ENCODE data around the gene ZRANB2.

ZRANB2 gene

DNA sequence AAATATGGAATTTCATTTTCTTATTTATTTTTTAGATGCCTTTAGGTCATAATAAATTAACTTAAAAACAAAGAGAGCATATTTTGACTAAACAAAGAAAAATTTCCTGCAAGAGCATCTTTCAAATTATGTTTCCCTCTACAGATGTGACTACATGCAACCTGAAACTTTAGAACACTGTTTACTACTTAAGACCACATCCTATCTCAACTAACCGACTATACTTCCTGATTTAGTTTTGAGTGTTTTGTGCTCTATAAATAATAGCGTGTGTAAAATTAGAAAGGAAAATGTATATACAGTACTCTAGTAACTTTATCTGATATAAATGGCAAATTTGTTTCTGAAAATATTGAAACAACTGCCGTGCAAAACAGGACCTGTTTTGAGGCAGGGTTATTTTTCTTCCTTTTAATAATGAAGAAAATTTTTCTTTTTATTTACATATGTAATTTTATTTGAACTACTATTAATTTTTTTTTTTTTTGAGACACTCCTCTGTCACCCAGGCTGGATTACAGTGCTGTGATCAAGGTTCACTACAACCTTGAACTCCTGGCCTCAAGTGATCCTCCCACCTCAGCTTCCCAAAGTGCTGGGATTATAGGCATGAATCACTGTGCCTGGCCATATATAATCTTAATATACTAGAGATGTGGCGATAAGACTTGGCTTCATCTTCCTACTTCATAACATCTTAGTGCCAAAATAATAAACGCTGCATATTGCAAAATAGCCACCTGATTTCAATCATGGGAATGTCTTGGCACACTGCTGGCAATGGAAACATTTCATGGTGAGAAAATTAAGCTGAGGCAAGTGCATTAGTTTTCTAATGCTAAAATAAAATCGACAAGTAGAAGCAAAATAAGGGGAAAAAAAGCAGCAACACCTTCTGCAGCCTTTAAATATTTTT, 12.3 kb downstream of the ZRANB2 start:
- no peak for DNase-seq

DNA sequence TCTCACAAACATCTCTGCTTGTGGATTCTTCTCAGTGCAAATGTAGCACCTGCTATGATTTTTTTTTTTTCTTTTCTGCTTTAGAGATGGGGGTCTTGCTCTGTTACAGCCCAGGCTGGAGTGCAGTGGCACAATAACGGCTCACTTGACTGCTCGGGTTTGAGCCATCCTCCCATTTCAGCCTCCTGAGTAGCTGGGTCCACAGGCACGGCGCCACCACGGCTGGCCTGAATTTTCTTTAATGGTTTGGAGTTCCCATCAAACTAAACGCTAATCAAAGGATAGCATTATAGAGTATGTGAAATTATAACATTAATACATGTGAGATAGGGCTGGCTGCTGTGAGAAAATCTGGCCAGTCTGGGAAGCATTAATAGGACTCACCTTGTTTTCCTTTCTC, 26.0 kb downstream of the ZRANB2 start:
- DNase-seq: no peak

DNA sequence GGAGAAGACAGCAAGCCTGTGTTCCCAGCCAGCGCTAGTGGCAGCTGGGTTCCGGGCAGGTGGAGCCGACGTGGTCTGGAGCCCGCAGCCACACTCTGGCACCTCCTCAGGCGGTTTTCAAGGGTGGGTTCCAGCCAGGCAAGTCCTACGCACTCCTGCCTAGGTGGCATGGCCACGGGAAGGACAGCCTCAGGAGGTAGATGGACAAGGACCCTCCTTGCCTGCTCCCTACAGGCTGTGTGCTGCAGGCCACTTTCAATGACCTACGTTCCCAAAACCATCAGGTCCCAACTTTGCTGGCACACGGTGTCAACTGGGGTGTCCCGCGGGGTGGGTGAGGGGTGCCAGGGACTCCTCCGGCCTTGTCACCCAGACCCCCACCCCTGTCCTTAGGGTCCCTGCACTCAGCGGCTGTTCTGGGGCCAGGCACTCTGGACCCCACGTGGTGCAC, 26.5 kb downstream of the ZRANB2 start:
- peak in 1 of 2 experiments; percentile 15 for DNase-seq

DNA sequence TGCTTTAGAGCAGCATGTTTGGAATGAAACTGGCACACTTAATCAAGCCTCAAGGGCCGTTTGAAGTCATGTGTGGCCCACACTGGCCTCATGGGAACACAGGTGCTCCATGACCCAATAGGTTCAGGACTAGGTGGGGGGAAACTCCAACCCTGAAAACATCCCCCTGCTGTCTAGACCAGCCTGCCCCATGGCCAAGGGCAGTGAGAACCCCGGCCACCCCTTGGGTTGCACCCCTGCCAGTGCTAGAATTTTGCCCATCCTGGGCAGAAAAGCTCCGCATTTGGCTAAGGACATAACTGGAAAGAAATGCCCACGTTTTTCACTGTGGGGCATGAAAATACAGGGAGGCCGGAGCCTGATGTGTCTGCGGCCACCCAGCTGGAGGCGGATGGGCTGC, 27.1 kb downstream of the ZRANB2 start:
- no peak for DNase-seq

DNA sequence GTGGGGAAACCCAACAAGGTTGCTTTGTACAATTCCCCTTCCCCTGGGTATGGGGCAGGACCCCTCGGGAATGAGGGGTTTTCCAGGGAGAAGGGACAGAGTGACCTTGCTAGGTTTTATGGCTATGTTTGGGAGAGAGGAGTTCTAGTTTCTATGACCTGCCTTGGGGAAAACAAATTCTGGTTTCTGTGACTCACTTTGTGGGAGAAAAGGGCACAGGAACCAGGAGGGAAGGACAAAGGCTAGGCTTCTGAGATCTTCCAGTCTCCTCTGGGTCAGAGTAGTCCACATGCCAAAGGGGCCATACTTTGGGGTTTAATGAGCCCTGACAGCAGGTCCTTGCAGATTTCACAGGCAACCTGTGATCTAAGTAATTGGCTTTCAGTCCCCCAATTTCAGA, 27.7 kb downstream of the ZRANB2 start:
- no peak for DNase-seq

DNA sequence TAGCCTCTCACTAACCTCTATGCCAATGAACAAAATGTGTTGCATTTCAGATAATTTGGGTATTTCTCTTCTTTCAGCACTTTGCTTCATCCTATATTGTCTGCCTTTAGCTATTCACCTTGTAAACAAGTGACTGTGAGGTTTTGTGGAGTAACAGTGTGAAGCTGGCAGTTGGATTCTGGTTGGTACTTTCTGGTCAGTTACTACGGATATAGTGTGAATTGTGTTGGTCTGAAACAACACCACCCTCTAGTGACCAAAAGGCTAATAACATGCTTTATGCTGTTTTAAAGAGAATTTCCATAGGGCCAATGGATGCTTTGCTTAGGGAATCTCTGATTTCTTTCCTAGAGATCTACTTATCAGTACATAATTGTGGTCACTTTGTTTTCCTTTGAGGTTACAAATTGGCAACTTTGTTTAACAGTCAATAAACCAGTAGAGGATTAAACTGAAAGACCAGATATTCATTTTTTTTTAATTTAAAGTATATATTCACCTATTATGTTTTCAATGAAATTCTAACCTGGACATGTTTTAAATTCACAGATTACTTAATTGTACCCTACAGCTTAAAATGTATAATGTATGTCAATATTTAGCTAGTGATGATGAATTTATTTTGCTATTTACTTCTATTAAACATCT, 30.8 kb downstream of the ZRANB2 start:
- peak; percentile 48 to 77 for DNase-seq

DNA sequence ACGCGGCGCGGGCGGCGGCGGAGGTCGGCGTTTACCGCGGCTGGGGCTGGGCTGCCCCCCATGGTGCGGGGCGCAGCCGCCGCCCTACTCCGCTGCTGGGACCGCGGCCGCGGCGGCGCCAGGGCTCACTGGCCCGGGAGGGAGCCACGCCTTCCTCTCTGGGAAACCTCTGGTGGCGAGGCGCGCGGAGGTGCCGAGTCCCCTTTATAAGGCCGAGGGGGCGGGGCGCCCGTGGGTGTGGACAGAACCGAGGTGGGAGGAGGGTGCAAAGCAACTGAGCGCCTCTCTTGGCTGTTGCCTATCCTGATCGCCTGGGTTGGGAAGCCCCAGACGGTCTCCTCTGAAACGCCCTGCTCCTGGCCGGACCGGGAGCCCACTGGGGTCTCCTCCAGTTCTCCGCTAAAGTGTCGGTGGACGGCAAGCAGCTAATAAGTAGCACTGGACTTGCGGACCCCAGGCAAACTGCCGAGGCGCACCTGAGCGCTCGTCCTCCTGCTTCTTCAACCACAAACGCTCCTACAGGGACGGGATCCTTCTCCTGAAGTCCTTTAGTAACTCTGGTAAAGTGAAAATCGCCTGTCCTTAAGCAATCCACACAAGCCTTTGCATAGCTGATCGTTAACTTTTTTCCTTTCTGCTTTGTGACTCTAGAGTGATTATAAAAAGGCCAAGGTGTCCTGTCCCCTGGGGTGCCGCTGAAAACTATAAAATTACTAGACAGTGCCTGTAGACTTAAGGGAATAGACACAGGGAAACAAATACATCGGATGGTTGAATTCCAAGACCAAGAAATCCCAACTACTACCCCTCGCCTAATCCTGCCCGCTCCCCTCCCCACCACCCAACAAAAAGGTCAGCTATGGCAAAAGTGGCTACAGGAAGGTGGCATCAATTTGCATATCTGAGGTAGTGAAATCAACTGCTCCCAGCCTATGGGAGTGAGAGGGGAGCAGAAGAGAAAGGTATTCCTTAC, 32.9 kb downstream of the ZRANB2 start, which contains the start of gene PTGER3:
Gene PTGER3, minus strand, starts transcription at position 182 of the 973 bp plus-strand sequence. CDS start 239 bp downstream, outside the sequence.
- peak; percentile 44 to 82 for DNase-seq

DNA sequence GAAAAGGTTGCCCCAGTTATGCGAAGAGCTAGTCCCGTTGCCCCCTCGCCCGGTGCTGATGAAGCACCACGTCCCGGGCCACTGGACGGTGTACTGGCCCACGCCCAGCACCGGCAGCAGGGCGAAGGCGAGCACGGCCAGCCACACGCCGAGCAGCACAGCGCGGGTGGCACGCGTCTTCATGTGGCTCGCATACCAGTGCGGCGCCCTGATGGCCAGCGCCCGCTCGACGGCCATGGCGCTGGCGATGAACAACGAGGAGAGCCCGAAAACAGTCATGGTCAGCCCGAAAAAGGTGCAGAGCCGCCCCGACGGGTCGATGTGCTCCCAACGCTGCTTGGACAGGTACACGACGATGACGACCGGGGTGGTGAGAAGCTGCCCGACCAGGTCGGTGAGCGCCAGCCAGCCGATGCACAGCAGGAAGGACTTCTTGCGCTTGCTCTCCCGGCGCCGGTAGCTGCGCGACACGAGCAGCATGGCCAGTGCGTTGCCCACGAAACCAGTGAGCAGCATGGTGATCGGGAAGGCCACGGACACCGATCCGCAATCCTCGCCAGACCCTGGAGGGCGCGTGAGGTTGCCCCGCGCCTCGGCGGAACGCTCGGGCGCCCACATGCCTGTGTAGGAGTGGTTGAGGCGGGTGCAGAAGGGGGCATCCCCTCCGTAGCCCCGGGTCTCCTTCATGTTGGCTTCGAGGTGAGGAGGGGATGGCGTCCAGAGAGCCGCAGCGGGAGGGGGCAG, 33.8 kb downstream of the ZRANB2 start:
- DNase-seq: no peak

DNA sequence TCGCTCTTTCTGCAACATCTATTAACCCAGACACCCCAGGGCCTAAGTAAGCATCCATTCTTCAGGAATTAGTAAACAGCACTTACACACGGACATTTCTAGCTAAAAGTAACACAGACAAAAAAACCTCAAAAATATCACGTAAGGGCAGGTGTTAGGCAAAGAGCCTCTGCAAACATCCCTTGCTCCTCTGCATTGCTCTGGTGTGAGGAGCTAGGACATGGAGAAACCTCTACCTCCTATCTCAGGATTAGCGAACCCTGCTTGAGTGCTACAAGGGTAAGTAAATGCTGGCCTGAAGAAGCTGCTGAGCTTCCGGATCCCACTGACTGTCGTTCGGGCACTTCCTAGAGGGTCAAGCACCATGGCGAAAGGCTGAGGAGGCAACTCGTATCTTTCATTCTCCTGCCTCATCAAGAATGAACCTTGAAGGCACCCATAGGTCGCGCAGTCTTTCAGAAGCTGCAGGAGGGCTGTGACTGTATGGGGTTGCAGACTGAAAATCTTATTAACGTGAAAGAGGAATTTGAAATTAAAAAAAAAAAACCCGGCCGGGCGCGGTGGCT, 35.3 kb downstream of the ZRANB2 start:
- no peak for DNase-seq

DNA sequence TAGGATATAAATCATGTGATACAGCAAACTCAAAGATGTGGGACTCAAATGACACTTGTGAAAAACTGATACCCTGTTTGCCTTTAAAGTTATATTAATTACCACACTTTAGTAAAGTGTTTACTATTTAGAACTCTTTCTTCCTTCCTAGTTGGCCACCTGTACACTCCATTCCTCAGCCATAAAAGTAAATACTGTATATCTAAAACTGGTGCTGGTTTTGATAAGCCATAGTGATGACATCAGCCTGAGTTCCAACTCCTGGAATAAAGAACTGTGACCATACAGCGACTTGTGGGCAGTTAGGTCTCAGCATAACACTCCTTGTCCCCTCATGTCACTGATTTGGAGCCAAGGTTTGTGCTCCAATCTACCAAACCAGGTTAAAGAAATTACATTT, 36.0 kb downstream of the ZRANB2 start:
- DNase-seq: no peak

DNA sequence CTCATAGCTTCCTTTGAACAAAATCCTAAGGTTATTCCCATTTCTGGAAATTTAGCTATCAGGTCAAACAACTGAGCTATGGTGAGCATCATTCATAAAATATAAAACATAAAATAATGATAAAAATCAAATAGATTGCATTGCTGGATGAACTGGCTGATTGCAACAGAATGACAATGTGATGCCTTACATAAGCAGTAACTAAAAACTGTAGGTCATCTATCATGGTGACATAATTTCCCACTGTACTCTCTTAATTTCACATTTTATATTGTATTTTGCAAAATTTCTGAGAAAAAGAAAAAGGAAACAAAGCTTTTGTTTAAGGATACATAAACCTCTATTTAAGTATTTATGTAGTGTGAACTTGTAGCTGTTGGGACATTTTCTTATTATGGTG, 37.8 kb downstream of the ZRANB2 start:
- DNase-seq: no peak

DNA sequence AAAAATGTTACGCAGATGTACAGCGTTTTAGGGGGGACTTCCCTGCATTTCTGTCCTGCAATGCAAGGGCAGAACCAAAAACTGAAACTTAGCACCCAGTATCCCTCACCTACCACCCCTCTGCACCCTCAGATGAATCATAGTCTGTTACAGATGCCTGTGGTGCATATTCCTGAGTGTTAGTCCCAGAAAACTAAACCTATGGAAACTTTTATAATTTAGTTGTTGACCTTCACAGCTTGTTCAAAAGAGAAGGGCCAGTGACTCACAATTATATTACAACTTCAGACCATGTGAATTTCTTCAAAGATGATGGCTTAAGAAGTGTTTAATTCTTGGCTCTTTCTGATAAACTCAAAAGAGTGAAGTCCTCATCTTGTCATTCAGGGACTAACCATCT, 39.0 kb downstream of the ZRANB2 start:
- DNase-seq: no peak

DNA sequence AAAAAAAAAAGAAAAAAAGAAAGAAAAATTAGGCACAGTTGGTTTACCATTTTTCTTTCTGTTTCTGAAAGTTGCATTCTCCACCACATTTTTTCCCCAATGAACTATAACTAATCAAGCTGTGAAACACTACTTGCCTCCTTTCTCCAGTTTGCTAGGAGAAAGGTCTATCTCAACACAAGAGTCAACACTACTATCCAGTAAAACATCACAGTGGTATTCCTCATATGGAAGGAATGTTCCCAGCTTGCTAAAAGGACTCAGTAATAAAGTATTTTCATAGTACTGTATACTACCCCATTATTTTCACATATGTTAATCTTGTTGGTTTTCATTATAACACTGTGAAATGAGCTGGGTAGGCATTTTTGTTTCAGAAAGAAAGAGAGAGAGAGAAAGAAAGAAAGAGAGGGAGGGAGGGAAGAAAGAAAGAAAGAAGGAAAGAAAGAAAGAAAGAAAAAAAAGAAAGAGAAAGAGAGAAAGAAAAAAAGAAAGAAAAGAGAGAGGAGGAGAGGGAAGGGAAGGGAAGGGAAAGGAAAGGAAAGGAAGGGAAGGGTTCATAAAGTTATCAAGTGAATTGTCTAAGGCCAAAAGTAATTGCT, 41.1 kb downstream of the ZRANB2 start:
- DNase-seq: no peak

DNA sequence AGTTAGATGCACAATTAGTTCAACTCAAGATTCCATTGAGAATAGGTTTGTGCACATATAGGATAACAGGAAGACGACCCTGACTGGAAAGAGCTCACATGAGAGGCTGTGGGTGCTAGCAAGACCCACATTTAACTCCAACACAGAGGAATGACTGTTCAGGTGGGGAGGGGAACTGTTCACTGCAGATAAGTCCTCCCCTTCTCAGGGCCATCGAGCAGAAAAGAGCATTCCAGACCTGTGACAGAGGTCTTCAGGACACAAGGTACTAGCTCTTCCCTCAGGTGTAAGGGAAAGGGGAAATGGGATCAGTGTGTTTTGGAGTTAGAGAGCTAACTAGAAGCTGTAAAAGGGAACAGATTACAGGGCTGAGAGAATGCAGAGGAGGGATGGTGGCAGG, 41.9 kb downstream of the ZRANB2 start:
- no peak for DNase-seq

DNA sequence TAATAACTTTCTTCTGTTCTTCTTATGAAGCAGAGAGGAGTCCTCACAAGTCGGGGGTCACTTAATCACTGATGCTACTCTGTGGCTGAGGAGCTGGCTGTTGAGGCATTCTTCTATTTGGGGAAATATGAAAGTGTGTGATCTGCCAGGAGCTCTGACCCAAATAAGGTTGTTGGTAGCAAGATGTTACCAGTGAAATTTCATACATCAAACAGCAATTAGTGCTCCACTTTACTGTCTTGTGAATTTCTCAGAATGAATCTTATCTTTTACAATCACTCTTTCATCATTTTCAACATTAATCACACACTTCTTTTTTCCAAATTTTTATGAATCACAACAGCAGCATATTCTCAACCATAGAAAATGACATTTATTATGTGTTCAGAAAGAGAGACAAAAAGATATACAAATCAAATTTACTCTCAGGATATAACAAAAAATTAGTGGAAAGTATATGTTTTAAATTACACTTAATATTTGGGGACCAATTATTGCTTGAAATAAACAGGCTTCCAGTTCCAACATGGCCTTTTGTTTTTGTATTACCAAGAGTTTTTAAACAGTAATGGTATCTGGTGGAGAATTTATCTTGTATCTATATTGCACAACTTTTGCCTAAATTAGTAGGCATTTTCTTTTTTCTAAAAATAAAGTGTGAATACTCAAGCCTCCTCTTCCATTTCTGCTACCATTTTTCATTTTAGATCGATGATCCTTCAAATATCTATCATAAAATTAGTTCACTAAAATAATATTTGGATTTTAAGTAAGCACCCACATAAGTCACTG, 42.8 kb downstream of the ZRANB2 start:
- no peak for DNase-seq

DNA sequence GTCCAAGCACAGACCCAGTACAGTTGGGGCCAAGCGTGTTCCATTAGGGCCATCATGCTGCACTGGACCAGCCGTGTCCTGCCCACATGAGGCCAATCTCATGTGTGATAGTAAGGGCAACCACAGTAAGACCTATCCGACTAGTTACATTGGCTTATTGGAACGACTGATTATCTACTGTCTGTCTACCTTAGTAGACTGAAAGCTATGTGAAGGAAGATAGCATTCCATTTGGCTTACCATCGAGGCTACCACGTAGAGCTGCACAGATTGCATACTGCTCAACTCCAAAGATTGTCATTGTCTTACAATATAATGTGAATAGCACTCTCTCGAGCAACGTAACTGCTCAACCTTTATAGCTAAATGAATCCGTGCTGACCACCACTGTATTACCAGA, 43.8 kb downstream of the ZRANB2 start:
- DNase-seq: no peak

DNA sequence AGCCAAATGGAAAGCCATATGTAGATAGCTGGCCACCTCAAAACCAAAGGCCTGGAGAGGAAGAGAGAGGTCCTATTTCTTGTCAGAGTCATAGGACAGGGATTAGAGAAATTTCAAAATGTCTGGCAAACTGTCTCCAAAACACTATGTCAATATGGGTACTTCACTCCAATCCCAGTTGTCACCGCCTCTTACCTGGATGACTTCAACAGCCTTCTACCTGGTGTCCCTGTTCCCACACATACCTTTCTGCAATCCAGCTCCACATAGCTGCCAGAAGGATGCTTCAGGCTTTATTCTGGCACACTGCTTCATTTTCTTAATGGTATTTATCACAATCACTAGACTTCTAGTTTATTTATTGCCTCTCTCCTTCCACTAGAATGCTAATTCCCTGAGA, 47.7 kb downstream of the ZRANB2 start:
- no peak for DNase-seq

DNA sequence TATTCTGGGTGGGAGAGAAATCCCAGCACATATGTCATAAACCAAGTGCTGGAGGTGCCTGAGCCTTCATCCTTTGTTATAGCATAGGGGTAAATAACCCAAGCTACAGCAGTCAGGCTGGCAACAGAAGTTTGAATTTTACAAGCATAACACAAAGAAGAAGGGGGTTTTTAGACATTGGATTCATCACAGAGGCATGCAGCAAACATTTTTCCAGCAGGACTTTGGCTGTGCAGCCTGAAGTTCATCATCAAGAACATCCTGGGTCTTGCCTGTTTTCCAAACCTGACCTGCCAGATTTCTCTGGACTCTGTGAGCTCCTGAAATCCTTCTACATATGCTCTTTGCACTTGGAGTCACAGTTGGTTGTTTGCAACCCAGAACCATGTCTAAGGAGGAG, 49.4 kb downstream of the ZRANB2 start:
- no peak for DNase-seq

DNA sequence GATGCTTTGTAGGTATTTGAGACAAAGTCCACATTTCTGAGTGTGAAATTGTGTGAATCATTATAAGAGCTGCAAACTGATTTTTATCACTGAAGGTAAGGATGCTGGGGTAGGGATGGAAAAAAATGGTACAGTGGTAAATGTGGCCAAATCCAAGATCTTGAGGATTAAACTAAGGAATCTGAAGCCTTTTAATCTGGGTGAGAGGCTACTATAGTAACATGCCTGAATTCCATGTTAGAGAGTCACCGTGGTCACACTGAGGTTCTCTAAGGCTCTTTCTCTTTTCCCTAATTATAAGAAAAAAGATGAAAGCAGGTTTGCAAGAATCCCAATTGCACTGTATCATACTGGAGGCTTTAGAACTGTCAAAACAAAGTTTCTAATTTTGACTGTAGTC, 50.8 kb downstream of the ZRANB2 start:
- DNase-seq: no peak

DNA sequence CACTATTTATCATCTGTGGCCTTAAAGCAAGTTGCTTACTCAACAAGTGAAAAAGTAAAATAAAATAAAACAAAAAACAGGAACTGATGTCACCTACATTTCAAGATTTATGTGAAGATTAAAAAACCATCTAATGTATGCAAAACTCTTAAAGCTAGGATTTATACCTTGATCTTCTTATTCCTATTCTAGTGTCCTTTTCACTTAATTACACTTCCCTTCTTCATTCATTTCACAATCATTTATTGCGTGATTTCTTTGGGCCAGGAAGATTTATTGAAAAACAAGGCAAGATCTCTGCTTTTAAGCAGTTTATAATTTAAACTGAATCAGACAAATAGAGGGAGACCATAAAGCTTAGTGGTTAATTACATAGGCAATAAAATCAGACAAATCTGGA, 51.9 kb downstream of the ZRANB2 start:
- no peak for DNase-seq

DNA sequence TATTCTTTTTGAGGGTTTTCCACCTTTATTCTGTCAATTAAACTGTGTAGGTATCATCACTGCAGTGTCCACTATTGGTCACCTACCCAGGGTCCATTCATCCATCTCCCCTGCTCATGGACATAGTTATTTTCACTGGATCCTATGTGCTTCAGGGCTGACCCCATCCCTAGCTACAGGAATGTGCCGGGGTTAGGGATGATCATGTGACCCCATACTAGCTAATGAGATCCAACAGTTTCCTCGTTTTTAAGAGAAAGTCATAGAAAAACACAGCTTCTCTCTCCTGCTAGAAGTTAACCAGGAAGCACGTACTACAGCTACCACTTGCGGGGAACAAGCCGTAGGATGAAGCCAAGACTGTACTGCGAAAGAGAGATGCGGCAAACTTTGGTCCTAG, 52.8 kb downstream of the ZRANB2 start:
- DNase-seq: no peak
